AG04450 (cell line): ENCODE data around the gene CHST11. TPM values are rescaled to one million over a fixed set of nuclear protein-coding genes. Genes with fewer than 3 reads are reported as not detected.

Experiments used
- CTCF ChIA-PET: fragments of 300-600, 350-600 bp; formaldehyde crosslinking; extraction: SDS; loops from one replicate; lab custom pipeline; 2022; ENCODE audit warnings: antibody characterized with exemption, inconsistent platforms; lab: Charles Lee
- POLR2A ChIA-PET: fragments of 350-600 bp; formaldehyde crosslinking; extraction: SDS; loops from one replicate; lab custom pipeline; 2021; ENCODE audit warnings: antibody characterized with exemption, inconsistent platforms; lab: Yijun Ruan, JAX
- DNase-seq: peaks from one replicate; pipeline ENCODE4 v3.0.0-alpha.2; 2011; ENCODE audit warnings: low read depth, low spot score
- H3K27ac ChIP-seq: one replicate; pipeline ENCODE4 v1.5.1; 2012; ENCODE audit warnings: low read depth, low read length, control low read depth
- H3K27me3 ChIP-seq: one replicate; pipeline ENCODE4 v1.6.0; 2012; ENCODE audit warnings: low read length; ENCODE audit not compliant: control insufficient read depth, insufficient read depth
- H3K4me3 ChIP-seq: 2 replicates; pipeline ENCODE4 v1.5.1; 2011; ENCODE audit warnings: mild to moderate bottlenecking, low read depth, low read length, control low read depth
- H3K9me3 ChIP-seq: 2 replicates; pipeline ENCODE4 v1.5.1; 2012; ENCODE audit warnings: low read length; ENCODE audit not compliant: control insufficient read depth, insufficient read depth
- CTCF ChIP-seq: IDR thresholded peaks from 2 replicates; pipeline ENCODE4 v1.5.1; 2011; ENCODE audit warnings: low read depth, low read length, control low read depth, inconsistent platforms
- polyA plus RNA-seq: library from polyadenylated mRNA; depleted of rRNA; stranded (reverse); fragments of >200 nt; gene quantifications from 2 replicates; pipeline ENCODE4 v1.2.3, GENCODE V29; 2011

The CHST11 gene
- polyA plus RNA-seq, 1 experiment = 2.7 TPM

- no peak for TF ChIP-seq CTCF
- POLR2A ChIA-PET = interaction anchor here (0.5 kb wide), 1 partner anchor 371 kb away, joined by 5 read pairs; no protein-coding TSS in a partner anchor
These were observed 290.6 kb downstream of the CHST11 start for GRCh38 chr12:104747330-104747729.

GRCh38 chr12:104747955-104748354 is 291.2 kb downstream of the CHST11 start:
- Histone ChIP-seq H3K27me3 (no peaks in the 10 kb centered on the region), H3K9me3 (no peaks in the 10 kb centered on the region), H3K27ac (no peak overlapping the region), H3K4me3 (no peak overlapping the region)
- ChIA-PET POLR2A (no interaction called here), CTCF (no interaction called here)
- no peak for DNase-seq
- TF ChIP-seq CTCF = no peak

More at GRCh38 chr12:104747330-104747729, 290.6 kb downstream of the CHST11 start:
- CTCF ChIA-PET = no interaction called here
- Histone ChIP-seq H3K27me3 (peaks cover 2% of the 10 kb centered on the region), H3K9me3 (no peaks in the 10 kb centered on the region), H3K27ac (no peak overlapping the region), H3K4me3 (no peak overlapping the region)
- no peak for DNase-seq

GRCh38 chr12:104748356-104748755 is 291.6 kb downstream of the CHST11 start:
- POLR2A ChIA-PET = no interaction called here
- CTCF ChIA-PET = interaction anchor here (0.9 kb wide), 1 partner anchor 13 kb away, joined by 3 read pairs; no protein-coding TSS in a partner anchor
- H3K27me3 ChIP-seq = no peaks in the 10 kb centered on the region

GRCh38 chr12:104748790-104749189 is 292.0 kb downstream of the CHST11 start:
- no peak overlapping the region for H3K4me3 ChIP-seq
- POLR2A ChIA-PET = no interaction called here

More at GRCh38 chr12:104748356-104748755, 291.6 kb downstream of the CHST11 start:
- TF ChIP-seq CTCF = no peak
- H3K9me3 ChIP-seq = no peaks in the 10 kb centered on the region
- no peak for DNase-seq
- no peak overlapping the region for H3K27ac ChIP-seq
- H3K4me3 ChIP-seq = no peak overlapping the region

More at GRCh38 chr12:104748790-104749189, 292.0 kb downstream of the CHST11 start:
- no peak for TF ChIP-seq CTCF
- DNase-seq = peak; percentile 20
- Histone ChIP-seq H3K27ac (no peak overlapping the region), H3K9me3 (no peaks in the 10 kb centered on the region), H3K27me3 (no peaks in the 10 kb centered on the region)
- CTCF ChIA-PET = interaction anchor here (0.9 to 1.2 kb wide), 2 partner anchors 12 to 14 kb away, joined by 3 read pairs; no protein-coding TSS in a partner anchor
